Measurements from ENCODE around the gene HPS1.

DNA sequence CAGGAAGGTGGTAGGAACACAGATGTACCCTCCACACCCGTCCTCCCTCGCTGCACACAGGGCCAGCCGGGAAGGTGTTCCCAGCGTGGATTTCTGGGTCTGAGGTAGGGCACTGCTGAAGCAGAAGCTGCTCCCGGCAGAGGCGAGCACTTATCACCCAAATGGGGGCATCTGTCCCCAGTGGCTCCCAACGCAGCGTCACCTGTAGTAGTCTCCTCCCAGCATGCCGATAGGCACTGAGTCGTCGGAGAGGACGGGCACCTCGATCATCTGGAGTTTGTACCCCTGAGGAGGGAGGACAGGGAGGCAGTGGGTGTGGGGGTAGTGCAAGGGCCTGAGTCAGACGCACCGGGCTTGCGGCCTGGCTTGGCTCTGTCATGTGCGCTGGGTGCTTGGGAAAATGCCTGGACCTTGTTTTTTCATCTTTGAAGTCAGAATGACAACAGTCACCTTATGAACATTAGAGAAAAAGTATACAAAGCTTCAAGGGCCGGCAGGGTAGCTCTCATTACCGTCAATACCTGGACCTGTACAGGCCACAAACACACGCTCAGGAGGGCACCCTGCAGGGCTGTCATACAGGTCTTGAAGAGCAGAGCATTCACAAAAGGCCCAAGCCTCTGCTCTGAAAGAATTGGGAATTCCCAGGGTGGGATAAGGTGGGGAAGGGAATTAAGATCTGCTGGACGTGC, 28.6 kb downstream of the HPS1 start:
- TF ChIP-seq POLR2AphosphoS5 (IDR thresholded peaks at IDR 0.05; ENCODE audit: insufficient read depth in 1 of 2, low read depth in 1 of 2), result no peak
- TF ChIP-seq, protein P1, sequence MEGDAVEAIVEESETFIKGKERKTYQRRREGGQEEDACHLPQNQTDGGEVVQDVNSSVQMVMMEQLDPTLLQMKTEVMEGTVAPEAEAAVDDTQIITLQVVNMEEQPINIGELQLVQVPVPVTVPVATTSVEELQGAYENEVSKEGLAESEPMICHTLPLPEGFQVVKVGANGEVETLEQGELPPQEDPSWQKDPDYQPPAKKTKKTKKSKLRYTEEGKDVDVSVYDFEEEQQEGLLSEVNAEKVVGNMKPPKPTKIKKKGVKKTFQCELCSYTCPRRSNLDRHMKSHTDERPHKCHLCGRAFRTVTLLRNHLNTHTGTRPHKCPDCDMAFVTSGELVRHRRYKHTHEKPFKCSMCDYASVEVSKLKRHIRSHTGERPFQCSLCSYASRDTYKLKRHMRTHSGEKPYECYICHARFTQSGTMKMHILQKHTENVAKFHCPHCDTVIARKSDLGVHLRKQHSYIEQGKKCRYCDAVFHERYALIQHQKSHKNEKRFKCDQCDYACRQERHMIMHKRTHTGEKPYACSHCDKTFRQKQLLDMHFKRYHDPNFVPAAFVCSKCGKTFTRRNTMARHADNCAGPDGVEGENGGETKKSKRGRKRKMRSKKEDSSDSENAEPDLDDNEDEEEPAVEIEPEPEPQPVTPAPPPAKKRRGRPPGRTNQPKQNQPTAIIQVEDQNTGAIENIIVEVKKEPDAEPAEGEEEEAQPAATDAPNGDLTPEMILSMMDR (IDR thresholded peaks at IDR 0.05), result no peak
- TF ChIP-seq POLR2A (IDR thresholded peaks at IDR 0.05), result no peak
